ENCODE results near the gene CKM.

Gene CKM

GRCh38 chr19:45303269-45304060, 19.2 kb downstream of the CKM start:
- H3K4me3 Mint-ChIP-seq = no peak overlapping the region
- H3K9me3 Mint-ChIP-seq = no peaks in the 10 kb centered on the region
- H3K4me1 Mint-ChIP-seq (ENCODE audit: low read depth) = no peaks in the 10 kb centered on the region
- no peak overlapping the region for H3K27ac Mint-ChIP-seq
- no peaks in the 10 kb centered on the region for H3K27me3 Mint-ChIP-seq (ENCODE audit: low read depth)
- H3K36me3 Mint-ChIP-seq (ENCODE audit: low read depth) = no peaks in the 10 kb centered on the region
- DNase-seq (ENCODE audit: low spot score) = no peak

DNA sequence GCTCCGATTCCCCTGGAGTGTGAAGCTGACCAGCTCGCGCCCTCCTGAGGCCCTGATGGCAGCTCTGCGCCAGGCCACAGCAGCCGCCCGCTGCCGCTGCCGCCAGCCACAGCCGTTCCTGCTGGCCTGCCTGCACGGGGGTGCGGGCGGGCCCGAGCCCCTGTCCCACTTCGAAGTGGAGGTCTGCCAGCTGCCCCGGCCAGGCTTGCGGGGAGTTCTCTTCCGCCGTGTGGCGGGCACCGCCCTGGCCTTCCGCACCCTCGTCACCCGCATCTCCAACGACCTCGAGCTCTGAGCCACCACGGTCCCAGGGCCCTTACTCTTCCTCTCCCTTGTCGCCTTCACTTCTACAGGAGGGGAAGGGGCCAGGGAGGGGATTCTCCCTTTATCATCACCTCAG, 20.3 kb downstream of the CKM start:
- no peak overlapping the region for H3K4me3 Mint-ChIP-seq
- no peaks in the 10 kb centered on the region for H3K4me1 Mint-ChIP-seq (ENCODE audit: low read depth)
- H3K27me3 Mint-ChIP-seq (ENCODE audit: low read depth) = no peaks in the 10 kb centered on the region
- H3K9me3 Mint-ChIP-seq = no peaks in the 10 kb centered on the region
- no peaks in the 10 kb centered on the region for H3K36me3 Mint-ChIP-seq (ENCODE audit: low read depth)
- DNase-seq (ENCODE audit: low spot score) = no peak
- no peak overlapping the region for H3K27ac Mint-ChIP-seq

DNA sequence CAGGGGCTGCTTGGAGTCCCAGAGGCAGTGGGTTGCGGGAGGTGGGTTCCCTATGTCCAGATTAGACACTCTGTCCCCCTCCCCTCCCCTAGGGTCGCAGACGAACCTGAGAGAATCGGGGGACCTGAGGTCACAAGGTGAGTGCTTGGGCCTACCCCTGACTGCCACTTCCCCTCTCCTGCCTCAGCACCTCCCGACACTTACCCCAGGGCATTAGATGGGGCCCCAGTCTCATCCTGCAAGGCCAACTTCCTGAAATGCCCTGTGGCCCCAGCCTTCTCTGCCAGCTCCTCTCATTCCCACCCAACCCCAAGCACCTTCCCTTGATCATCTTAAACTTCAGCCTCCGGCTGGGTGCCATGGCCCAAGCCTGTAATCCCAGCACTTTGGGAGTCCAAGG, 23.0 kb downstream of the CKM start:
- H3K4me3 Mint-ChIP-seq = no peak overlapping the region
- no peak overlapping the region for H3K27ac Mint-ChIP-seq
- no peaks in the 10 kb centered on the region for H3K4me1 Mint-ChIP-seq (ENCODE audit: low read depth)
- no peaks in the 10 kb centered on the region for H3K27me3 Mint-ChIP-seq (ENCODE audit: low read depth)
- H3K36me3 Mint-ChIP-seq (ENCODE audit: low read depth) = no peaks in the 10 kb centered on the region
- DNase-seq (ENCODE audit: low spot score) = no peak
- no peaks in the 10 kb centered on the region for H3K9me3 Mint-ChIP-seq

DNA sequence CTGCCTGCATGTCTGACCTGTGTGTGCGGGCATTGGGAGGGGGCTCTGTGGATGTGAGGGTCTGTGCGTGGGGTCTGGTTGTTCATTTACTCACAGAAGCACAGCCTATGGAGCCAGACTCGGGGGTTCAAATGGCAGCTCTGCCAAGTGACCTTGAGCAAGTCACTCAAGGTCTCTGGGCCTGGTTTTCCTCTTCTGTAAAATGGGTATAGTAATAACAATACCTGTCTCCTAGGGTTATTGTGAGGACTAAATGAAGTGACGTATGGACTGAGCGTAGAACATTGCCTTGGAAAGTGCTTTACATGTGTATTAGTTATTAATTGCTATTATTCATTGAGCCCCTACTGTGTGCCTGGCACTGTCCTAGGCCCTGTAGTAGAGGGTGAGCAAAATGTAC, 24.4 kb downstream of the CKM start:
- Mint-ChIP-seq H3K27me3 (ENCODE audit: low read depth) (no peaks in the 10 kb centered on the region), H3K36me3 (ENCODE audit: low read depth) (no peaks in the 10 kb centered on the region), H3K4me3 (no peak overlapping the region), H3K27ac (no peak overlapping the region), H3K4me1 (ENCODE audit: low read depth) (no peaks in the 10 kb centered on the region), H3K9me3 (no peaks in the 10 kb centered on the region)
- no peak for DNase-seq (ENCODE audit: low spot score)

- no peaks in the 10 kb centered on the region for H3K27me3 Mint-ChIP-seq (ENCODE audit: low read depth)
- no peak overlapping the region for H3K27ac Mint-ChIP-seq
- no peak for DNase-seq (ENCODE audit: low spot score)
- H3K36me3 Mint-ChIP-seq (ENCODE audit: low read depth) = no peaks in the 10 kb centered on the region
- no peak overlapping the region for H3K4me3 Mint-ChIP-seq
- no peaks in the 10 kb centered on the region for H3K9me3 Mint-ChIP-seq
- H3K4me1 Mint-ChIP-seq (ENCODE audit: low read depth) = no peaks in the 10 kb centered on the region
Measured at GRCh38 chr19:45297674-45298073, 25.0 kb downstream of the CKM start.

GRCh38 chr19:45296355-45296754, 26.3 kb downstream of the CKM start:
- Mint-ChIP-seq H3K36me3 (ENCODE audit: low read depth) (no peaks in the 10 kb centered on the region), H3K27me3 (ENCODE audit: low read depth) (no peaks in the 10 kb centered on the region), H3K27ac (no peak overlapping the region), H3K4me3 (no peak overlapping the region), H3K4me1 (ENCODE audit: low read depth) (no peaks in the 10 kb centered on the region), H3K9me3 (no peaks in the 10 kb centered on the region)
- no peak for DNase-seq (ENCODE audit: low spot score)

DNA sequence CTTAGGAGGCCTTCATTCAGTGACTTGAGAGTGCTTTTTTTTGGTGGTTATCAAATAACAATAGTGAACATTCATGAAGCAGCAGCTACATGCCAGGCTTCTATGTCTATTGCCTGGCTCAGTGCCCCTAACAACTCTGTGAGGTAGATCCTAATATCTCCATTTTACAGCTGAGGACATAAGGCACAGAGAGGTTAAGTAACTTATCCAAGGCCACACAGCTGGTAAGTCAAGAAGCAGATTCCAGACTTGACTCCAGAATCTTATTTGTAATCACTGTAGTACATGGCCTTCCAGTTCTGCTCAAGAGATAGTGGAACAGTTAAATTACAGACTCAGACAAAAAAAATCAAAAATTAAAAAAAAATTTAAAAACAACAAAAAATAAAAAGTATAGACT, 26.8 kb downstream of the CKM start:
- H3K27ac Mint-ChIP-seq = no peak overlapping the region
- H3K4me3 Mint-ChIP-seq = no peak overlapping the region
- no peaks in the 10 kb centered on the region for H3K9me3 Mint-ChIP-seq
- no peak for DNase-seq (ENCODE audit: low spot score)
- H3K36me3 Mint-ChIP-seq (ENCODE audit: low read depth) = no peaks in the 10 kb centered on the region
- H3K27me3 Mint-ChIP-seq (ENCODE audit: low read depth) = no peaks in the 10 kb centered on the region
- H3K4me1 Mint-ChIP-seq (ENCODE audit: low read depth) = no peaks in the 10 kb centered on the region

GRCh38 chr19:45294291-45295029, 28.2 kb downstream of the CKM start:
- DNase-seq (ENCODE audit: low spot score) = no peak
- Mint-ChIP-seq H3K9me3 (no peaks in the 10 kb centered on the region), H3K4me1 (ENCODE audit: low read depth) (no peaks in the 10 kb centered on the region), H3K4me3 (no peak overlapping the region), H3K36me3 (ENCODE audit: low read depth) (no peaks in the 10 kb centered on the region), H3K27ac (no peak overlapping the region), H3K27me3 (ENCODE audit: low read depth) (no peaks in the 10 kb centered on the region)

- Mint-ChIP-seq H3K27ac (no peak overlapping the region), H3K9me3 (no peaks in the 10 kb centered on the region), H3K27me3 (ENCODE audit: low read depth) (no peaks in the 10 kb centered on the region), H3K4me1 (ENCODE audit: low read depth) (no peaks in the 10 kb centered on the region), H3K4me3 (no peak overlapping the region), H3K36me3 (ENCODE audit: low read depth) (no peaks in the 10 kb centered on the region)
- DNase-seq (ENCODE audit: low spot score) = peak; percentile 5
Measured at GRCh38 chr19:45293682-45294081, 29.0 kb downstream of the CKM start.

DNA sequence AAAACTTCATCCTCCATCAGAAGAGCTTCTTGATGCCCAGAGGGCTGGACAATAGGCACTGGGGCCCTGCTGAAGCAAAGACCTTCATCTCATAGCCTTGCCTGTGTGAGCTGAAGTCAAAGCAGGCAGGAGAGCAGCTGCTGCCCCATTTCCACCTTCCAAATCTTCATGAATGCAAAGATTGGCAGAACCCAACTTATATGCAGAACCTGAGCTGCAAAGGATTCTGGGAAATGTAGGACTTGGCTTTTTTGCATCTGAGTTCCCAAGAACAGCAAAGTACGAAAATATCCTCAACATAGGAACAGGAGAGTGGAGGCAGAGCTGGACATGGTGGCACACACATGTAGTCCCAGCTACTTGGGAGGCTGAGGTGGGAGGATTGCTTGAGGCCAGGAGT, 30.8 kb downstream of the CKM start:
- Mint-ChIP-seq H3K9me3 (no peaks in the 10 kb centered on the region), H3K4me3 (no peak overlapping the region), H3K36me3 (ENCODE audit: low read depth) (no peaks in the 10 kb centered on the region), H3K4me1 (ENCODE audit: low read depth) (no peaks in the 10 kb centered on the region), H3K27me3 (ENCODE audit: low read depth) (no peaks in the 10 kb centered on the region), H3K27ac (no peak overlapping the region)
- no peak for DNase-seq (ENCODE audit: low spot score)

DNA sequence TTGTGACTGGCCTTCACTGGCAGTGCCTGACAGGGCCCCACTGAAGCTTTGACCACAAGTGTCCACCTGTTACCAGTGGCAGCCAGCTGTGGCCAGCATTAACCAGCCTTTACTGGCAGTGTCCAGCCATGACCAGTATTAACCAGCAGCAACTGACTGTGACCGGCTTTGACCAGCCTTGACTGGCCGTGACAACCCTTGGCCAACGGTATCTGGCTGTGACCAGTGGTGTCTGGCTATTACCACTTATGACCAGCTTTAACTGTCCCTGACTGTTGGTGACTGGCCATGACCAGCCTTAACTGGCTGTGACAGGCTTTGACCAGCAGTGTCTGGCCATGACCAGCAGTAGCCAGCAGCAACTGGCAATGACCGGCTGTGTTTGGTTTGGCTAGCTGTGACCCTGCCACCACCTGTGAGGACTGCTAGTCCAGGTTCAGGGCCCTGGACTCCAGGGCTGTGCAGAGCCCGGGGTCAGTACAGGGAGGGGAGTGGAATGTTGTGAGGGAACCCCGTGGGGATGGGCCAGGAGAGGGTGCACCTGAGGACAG, 32.2 kb downstream of the CKM start:
- H3K9me3 Mint-ChIP-seq = no peaks in the 10 kb centered on the region
- DNase-seq (ENCODE audit: low spot score) = no peak
- H3K27ac Mint-ChIP-seq = no peak overlapping the region
- no peaks in the 10 kb centered on the region for H3K4me1 Mint-ChIP-seq (ENCODE audit: low read depth)
- no peaks in the 10 kb centered on the region for H3K27me3 Mint-ChIP-seq (ENCODE audit: low read depth)
- H3K4me3 Mint-ChIP-seq = no peak overlapping the region
- H3K36me3 Mint-ChIP-seq (ENCODE audit: low read depth) = no peaks in the 10 kb centered on the region

GRCh38 chr19:45283443-45284033, 39.1 kb downstream of the CKM start:
- Mint-ChIP-seq H3K9me3 (peaks cover 6% of the 10 kb centered on the region), H3K36me3 (ENCODE audit: low read depth) (peaks cover 8% of the 10 kb centered on the region), H3K4me3 (no peak overlapping the region), H3K27me3 (ENCODE audit: low read depth) (no peaks in the 10 kb centered on the region), H3K4me1 (ENCODE audit: low read depth) (no peaks in the 10 kb centered on the region), H3K27ac (no peak overlapping the region)
- no peak for DNase-seq (ENCODE audit: low spot score)

- Mint-ChIP-seq H3K4me1 (ENCODE audit: low read depth) (no peaks in the 10 kb centered on the region), H3K9me3 (peaks cover 6% of the 10 kb centered on the region), H3K4me3 (no peak overlapping the region), H3K27ac (no peak overlapping the region), H3K27me3 (ENCODE audit: low read depth) (no peaks in the 10 kb centered on the region), H3K36me3 (ENCODE audit: low read depth) (peaks cover 9% of the 10 kb centered on the region)
- no peak for DNase-seq (ENCODE audit: low spot score)
Measured at GRCh38 chr19:45280471-45280961, 42.2 kb downstream of the CKM start.

GRCh38 chr19:45279587-45280192, 43.0 kb downstream of the CKM start:
- Mint-ChIP-seq H3K9me3 (peaks cover 6% of the 10 kb centered on the region), H3K27ac (no peak overlapping the region), H3K4me3 (no peak overlapping the region), H3K27me3 (ENCODE audit: low read depth) (no peaks in the 10 kb centered on the region), H3K36me3 (ENCODE audit: low read depth) (peaks cover 9% of the 10 kb centered on the region), H3K4me1 (ENCODE audit: low read depth) (no peaks in the 10 kb centered on the region)
- no peak for DNase-seq (ENCODE audit: low spot score)

Measured in T-helper 2 cell treated with Interferon-gamma antibody and Interleukin-4, amounts not matched to agents 5 μg/mL and 100 μg/mL, for 36 hours (primary cell).